NCI-H2107 (cell line): ENCODE measurements around the gene AXL.

Experiments
- DNase-seq: peaks from one replicate; lab custom pipeline; 2025; lab: John Stamatoyannopoulos, UW

Gene AXL

GRCh38 chr19:41235480-41235879 is 16.5 kb downstream of the AXL start:
- no peak for DNase-seq

DNA sequence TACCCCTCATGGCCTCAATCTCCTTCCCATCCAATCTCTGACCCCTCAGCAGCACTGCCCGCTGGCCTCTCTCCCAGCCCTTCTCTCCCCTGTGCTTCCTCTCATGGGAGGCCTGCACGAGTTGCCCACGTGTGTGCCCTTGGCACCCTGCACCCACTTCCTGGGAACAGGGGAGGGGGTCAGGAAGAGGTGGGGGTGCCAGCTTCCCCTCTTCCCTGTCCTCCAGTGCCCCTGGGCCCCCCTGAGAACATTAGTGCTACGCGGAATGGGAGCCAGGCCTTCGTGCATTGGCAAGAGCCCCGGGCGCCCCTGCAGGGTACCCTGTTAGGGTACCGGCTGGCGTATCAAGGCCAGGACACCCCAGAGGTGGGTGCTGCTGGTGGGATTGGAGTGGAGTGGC is 19.2 kb downstream of the AXL start:
- no peak for DNase-seq

- no peak for DNase-seq
Measured at GRCh38 chr19:41239363-41239762, 20.3 kb downstream of the AXL start.

DNA sequence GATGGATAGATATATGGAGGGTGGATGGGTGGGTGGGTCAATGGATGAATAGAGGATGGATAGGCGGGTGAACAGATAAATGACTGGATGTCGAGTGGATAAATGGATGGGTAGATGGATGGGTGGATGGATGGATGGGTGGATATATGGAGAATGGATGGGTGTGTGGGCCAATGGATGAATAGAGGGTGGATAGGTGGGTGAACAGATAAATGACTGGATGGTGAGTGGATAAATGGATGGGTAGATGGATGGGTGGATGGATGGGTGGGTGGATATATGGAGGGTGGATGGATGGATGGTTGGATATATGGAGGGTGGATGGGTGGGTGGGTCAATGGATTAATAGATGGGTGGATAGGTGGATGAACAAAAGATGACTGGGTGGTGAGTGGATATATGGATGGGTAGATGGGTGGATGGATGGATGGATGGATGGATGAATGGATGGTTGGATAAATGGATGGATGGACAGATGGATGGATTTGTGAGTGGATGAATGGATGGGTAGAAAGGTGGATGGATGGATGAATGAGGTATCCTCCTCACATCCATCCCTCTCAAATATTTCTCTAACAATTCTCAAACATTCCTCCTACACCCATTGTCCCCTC is 21.0 kb downstream of the AXL start:
- no peak for DNase-seq

- no peak for DNase-seq
Measured at GRCh38 chr19:41241859-41242258, 22.8 kb downstream of the AXL start.

DNA sequence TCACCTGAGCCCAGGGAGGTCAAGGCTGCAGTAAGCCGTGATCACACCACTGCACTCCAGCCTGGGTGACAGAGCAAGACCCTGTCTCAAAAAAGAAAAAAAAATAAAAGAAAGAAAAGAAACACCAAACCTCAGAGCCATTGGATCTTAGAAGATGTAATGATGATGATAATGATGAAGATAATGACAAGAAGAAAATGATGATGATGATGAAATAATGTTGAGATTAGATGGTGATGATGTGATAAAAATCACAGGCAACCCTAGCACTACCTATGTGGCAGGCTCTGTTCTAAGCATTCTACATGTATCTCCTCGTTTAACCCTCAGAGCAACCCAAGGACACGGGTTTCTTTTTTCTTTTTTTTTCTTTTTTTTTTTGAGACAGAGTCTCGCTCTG is 25.1 kb downstream of the AXL start:
- no peak for DNase-seq

DNA sequence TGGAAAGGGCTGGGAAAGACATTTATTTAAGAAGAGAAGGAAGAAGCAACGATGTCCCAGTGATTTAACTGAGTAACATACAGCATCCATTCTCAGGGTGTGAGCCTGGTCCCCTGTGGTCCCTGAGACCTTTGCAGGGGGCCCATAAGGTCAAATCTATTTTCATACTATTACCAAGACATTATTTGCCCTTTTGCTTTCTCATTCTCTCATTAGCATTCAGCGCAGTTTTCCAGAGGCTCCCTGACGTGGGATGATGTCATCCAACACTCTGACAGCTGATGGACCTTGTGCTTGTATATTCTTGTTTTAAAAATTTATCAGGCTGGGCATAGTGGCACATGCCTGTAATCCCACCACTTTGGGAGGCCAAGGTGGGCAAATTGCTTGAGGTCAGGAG is 26.8 kb downstream of the AXL start:
- no peak for DNase-seq

- DNase-seq: no peak
Measured at GRCh38 chr19:41248895-41249294, 29.9 kb downstream of the AXL start.

DNA sequence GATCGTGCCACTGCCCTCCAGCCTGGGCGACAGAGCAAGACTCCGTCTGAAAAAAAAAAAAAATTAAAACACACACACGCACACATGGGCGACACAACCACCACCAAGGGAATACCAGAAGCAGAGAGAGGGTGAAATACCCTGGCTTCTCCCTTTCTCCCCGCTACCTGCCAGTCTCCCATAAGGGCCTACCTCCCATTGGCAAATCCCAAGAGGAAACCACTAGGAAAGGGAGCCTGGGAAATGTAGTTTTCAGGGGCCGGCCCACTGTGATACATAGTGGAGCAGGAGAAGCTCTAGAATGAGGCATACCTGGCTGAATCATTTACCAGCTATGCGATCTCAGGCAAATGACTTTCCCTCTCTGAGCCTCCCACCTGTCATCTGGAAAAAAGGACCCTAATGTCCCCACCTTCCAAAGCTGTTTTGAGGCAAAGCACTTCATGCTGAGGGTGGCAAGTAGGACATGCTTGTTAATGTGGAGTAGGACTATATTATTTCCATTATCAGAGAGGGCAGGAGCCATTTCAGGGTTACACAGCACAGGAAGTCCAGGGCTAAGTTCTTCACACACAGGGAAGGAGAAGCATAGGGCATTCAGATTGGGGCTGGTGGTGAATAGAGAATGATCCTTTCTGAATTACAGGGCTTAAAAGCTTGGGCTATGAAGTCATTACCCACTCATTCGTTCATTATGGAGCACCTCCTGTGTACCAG is 30.8 kb downstream of the AXL start:
- no peak for DNase-seq

- DNase-seq: no peak
Measured at GRCh38 chr19:41253660-41254059, 34.6 kb downstream of the AXL start.

DNA sequence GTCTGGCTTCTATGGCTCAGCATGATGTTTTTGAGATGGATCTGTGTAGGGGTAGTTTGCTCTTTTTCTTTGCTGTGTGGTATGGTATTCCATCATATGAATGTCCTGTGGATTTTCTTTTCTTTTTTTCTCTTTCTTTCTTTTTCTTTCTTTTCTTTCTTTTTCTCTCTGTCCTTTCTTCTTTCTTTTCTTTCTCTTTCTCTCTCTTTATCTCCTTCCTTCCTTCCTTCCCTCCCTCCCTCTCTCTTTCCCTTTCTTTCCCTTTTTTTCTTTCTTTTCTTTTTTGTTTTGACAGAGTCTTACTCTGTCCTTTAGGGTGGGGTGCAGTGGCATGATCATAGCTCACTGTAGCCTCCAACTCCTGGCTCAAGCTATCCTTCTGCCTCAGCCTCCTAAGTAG is 36.1 kb downstream of the AXL start:
- DNase-seq: no peak

DNA sequence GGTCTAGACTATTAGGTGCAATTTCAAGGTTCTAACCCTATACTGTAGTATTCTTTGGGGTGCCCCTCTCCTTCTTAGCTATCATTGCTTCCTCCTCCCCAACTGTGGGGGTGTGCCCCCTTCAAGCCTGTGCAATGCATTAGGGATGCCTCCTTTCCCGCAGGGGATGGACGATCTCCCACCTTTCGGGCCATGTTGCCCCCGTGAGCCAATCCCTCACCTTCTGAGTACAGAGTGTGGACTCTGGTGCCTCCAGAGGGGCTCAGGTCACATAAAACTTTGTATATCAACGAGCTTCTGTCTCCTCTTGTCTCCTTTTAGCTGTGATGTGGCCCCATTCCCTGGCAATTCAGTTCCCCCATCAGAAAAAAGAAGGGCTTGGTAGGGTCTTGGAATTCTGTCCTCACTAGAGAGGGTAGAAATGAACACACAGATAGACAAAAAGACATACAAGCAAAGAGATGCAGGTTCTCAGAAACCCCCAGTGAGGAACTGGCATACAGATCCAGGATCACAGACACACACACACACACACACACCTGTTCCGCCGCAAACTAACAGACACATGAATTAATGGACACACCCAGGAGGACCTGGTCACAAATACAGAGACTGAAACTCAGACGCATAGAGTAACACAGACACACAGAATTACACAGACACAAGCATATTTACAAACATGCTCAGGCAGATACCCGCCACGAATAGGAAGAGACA is 42.6 kb downstream of the AXL start:
- DNase-seq: no peak

DNA sequence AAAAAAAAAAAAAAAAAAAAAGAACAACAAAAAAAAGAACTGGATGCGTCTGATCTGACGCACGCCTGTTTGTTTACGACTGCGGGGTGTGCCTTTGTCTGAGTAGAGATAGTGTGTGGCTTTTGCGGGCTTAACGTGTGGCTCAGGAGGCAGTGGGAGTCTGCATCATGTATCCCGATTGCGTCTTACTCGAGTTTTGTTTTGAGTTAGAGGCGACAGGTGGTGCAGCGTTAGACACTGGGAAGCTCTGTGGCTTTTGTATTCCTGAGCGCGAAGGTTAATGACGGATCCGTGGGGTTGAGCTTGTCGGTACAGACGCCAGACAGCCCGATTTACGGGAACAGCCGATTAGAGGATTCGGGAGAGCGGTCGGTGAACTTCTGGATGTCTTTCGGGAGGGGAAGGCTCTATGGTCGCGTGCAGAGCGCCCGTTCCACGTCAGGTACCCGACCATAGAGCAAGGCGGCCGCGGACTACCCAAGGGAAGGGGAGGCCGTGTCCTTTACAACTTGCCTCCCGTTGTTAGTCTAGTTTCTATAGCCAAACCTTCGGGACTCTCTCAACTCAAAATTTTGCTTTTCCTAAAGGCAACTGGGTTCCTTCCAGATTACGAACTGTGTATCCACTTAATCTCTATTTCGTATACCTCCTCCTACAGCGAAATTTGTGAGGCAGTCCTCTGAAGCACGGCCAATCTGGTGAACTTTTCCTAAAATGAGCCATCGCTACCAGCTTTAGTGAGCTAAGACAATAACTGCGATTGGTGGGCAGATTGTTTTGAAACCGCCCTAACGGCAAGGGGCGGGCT is 44.2 kb downstream of the AXL start:
- no peak for DNase-seq

DNA sequence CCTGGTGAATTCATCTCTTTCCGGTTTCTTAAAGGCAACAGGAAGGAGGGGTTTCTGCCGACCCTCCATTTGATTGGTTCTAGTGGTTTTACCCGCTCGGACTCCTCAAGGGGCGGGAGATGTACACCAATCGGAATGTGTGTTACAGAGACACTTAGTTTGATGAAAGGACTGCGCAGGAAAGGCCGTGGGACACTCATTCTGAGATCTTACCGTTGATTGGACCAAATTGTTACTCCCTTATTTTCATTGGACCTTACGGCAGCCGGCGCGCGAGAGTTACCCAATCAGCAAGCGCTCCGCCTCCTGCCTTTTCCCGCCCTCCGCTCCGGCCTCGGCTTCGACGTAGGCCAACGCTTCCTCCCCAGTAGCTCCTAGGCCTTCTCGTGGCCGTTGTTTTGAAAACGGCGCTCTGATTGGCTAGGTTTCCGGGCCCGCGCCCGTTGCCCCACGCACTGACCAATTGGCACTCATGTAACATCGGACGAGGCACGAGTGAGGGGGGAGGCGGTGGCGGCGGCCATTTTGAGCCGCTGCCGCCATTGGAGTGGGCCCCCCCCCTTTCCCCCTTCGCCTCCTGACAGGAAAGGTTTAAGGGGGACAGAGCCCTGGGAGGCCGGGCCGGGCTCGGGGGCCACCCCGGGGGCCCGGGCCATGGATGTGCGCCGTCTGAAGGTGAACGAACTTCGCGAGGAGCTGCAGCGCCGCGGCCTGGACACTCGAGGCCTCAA is 45.0 kb downstream of the AXL start, which contains the start of gene HNRNPUL1:
Gene HNRNPUL1, plus strand, starts transcription at position 523 of the 731 bp plus-strand sequence. Its CDS starts 132 bp downstream, at position 655.
- peak; percentile 100 for DNase-seq

DNA sequence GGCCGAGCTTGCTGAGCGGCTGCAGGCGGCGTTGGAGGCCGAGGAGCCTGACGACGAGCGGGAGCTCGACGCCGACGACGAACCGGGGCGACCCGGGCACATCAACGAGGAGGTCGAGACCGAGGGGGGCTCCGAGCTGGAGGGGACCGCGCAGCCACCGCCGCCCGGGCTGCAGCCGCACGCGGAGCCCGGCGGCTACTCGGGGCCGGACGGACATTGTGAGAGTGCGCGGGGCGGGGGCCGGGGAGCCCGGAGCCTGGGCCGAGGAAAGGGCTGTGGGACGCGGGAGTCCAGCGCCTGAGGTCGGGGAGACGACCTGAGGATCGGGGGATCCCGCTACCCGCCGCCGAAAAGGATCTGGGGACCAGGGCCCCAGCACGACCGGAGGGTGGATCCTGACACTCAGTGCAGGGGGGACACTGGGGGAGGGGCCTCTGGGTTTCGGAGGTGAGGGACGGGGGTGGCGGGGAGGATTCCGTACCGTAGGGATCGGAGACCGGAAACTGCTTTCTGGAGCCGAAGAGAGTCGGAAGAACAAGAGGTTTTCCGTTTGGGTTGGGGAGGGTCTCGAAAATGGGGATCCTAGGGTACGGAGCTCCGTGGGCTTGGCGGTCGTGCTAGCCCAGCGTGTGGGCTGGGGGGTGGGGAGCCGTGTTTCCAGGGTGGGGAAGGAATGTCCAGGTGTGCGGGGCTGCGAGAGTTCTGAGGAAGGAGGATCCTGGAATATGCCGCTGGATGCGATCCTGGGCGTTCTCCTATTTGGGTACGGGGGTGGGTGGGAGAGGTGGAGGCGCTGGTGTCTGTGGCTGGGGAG is 45.8 kb downstream of the AXL start:
- DNase-seq: no peak

- DNase-seq: no peak
Measured at GRCh38 chr19:41265395-41266153, 46.6 kb downstream of the AXL start.

DNA sequence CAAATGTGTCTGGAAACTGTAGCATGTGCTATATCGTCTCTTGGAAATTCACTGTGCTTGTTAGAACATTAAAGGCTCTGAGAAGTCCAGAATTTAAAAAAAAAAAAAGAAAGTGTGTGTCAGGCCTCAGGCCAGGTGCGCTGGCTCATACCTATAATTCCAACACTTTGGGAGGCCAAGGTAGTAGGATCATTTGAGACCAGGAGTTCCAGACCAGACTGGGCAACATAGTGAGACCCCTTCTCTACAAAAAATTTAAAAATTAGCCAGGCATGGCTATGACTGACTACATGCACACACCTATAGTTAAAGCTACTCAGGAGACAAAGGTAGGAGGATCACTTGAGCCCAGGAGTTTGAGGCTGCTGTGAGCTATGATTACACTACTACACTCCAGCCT is 50.0 kb downstream of the AXL start:
- no peak for DNase-seq

GRCh38 chr19:41269571-41269970 is 50.5 kb downstream of the AXL start:
- DNase-seq: no peak

DNA sequence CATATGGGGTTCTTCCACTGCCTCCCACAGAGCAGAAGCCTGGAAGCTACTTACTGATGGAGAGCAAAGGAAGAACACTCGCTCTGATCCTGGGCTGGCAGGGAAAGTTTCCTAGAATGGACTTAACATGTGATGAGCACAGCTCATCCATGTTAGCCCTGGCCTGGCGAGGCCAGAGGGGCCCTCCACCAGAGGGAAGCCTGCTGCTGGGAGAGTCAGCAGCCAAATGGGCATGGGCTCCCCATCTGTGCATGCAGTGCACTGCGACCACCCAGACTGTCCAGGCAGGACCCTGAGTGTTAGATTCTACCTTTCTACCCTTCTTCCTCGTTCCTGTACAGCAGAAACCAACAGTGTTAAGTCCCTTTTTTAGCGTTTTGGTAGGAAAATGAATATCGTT is 54.1 kb downstream of the AXL start:
- DNase-seq: no peak

DNA sequence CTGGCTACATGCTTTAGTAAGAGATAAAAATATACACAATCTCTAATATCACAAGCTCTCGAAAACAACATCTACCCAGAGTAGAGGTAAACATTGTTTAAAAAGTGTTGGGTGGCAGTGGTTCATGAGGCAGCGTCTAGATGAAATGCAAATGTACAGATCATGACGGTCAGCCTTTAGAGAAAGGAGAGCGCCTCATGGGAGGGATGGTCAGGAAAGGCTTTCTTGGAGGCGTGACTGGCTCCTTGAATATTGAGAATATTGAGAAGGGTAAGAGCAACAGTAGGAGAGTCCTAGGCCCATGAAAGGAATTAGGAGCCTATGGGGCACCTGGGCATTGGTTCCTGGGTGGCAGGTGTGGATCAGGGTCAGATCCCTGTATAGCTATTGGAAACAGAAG is 55.8 kb downstream of the AXL start:
- no peak for DNase-seq
